HEK293 (cell line): Measurements from ENCODE around the gene ZNF385C.

Experiments used
- CTCF ChIA-PET: fragments of 350-600 bp; formaldehyde crosslinking; extraction: SDS; loops from one replicate; lab custom pipeline; 2021; ENCODE audit warnings: antibody characterized with exemption; lab: Yijun Ruan, JAX
- POLR2A ChIA-PET: fragments of 300-600 bp; formaldehyde crosslinking; extraction: SDS; loops from one replicate; lab custom pipeline; 2020; ENCODE audit warnings: antibody characterized with exemption, inconsistent platforms; lab: Yijun Ruan, JAX
- H3K27ac ChIP-seq: fragments of 200-500 bp; sonication (Bioruptor generic); 2 replicates; pipeline ENCODE4 v1.5.1; 2014; ENCODE audit warnings: low read depth, low read length, control low read depth, inconsistent platforms; ENCODE audit errors: extremely low read depth
- H3K36me3 ChIP-seq, 2 experiments: fragments of 200-500 bp in 1 of 2; sonication (Bioruptor generic) in 1 of 2; 1 replicate in 1 of 2; 2 replicates in 1 of 2; pipeline ENCODE4 v1.5.1; 2014 to 2017; ENCODE audit warnings: inconsistent platforms in 2 of 2, low read length in 2 of 2; ENCODE audit not compliant: control insufficient read depth in 2 of 2, insufficient read depth in 1 of 2
- H3K4me1 ChIP-seq: fragments of 200-500 bp; sonication (Bioruptor generic); 2 replicates; pipeline ENCODE4 v1.5.1; 2014; ENCODE audit warnings: mild to moderate bottlenecking, low read length, inconsistent platforms; ENCODE audit not compliant: control insufficient read depth, insufficient read depth
- H3K4me3 ChIP-seq: 2 replicates; pipeline ENCODE4 v1.5.1; 2011; ENCODE audit warnings: low read depth, mild to moderate bottlenecking, control low read depth, low read length, moderate library complexity
- H3K9me3 ChIP-seq: fragments of 200-500 bp; sonication (Bioruptor generic); 2 replicates; pipeline ENCODE4 v1.5.1; 2014; ENCODE audit warnings: low read depth, low read length, inconsistent platforms; ENCODE audit not compliant: control insufficient read depth, insufficient read depth
- HIC1 ChIP-seq: fragments of 450-650 bp; formaldehyde crosslinking; IDR thresholded peaks from 2 replicates; pipeline ENCODE4 v1.5.1; 2016; ENCODE audit warnings: missing biosample characterization, missing genetic modification characterization
- OSR2 ChIP-seq: fragments of 450-650 bp; formaldehyde crosslinking; IDR thresholded peaks from 2 replicates; pipeline ENCODE4 v1.5.1; 2016; ENCODE audit warnings: missing biosample characterization, missing genetic modification characterization
- OVOL3 ChIP-seq: fragments of 450-650 bp; formaldehyde crosslinking; IDR thresholded peaks from 2 replicates; pipeline ENCODE4 v1.5.1; 2016; ENCODE audit warnings: missing biosample characterization, missing genetic modification characterization
- SP2 ChIP-seq: fragments of 450-650 bp; formaldehyde crosslinking; IDR thresholded peaks from 2 replicates; pipeline ENCODE4 v1.5.1; 2016; ENCODE audit warnings: missing biosample characterization, missing genetic modification characterization
- YY1 ChIP-seq: fragments of 450-650 bp; formaldehyde crosslinking; IDR thresholded peaks from 2 replicates; pipeline ENCODE4 v1.5.1; 2018; ENCODE audit warnings: missing biosample characterization, missing genetic modification characterization
- ZNF112 ChIP-seq: fragments of 450-650 bp; formaldehyde crosslinking; IDR thresholded peaks from 2 replicates; pipeline ENCODE4 v1.5.0; 2017; ENCODE audit warnings: missing biosample characterization, missing genetic modification characterization
- ZNF155 ChIP-seq: fragments of 450-650 bp; formaldehyde crosslinking; IDR thresholded peaks from 2 replicates; pipeline ENCODE4 v1.5.1; 2016; ENCODE audit warnings: missing biosample characterization, missing genetic modification characterization
- ZNF174 ChIP-seq: fragments of 450-650 bp; formaldehyde crosslinking; IDR thresholded peaks from 2 replicates; pipeline ENCODE4 v1.5.0; 2017; ENCODE audit warnings: missing biosample characterization, mild to moderate bottlenecking, missing genetic modification characterization
- ZNF19 ChIP-seq: fragments of 450-650 bp; formaldehyde crosslinking; IDR thresholded peaks from 2 replicates; pipeline ENCODE4; 2016; ENCODE audit warnings: missing biosample characterization, missing genetic modification characterization, low read depth
- ZNF211 ChIP-seq: fragments of 450-650 bp; formaldehyde crosslinking; IDR thresholded peaks from 2 replicates; pipeline ENCODE4 v1.5.1; 2016; ENCODE audit warnings: low read depth, missing biosample characterization, missing genetic modification characterization
- ZNF292 ChIP-seq: fragments of 450-650 bp; formaldehyde crosslinking; IDR thresholded peaks from 2 replicates; pipeline ENCODE4 v1.5.1; 2016; ENCODE audit warnings: low read depth, missing biosample characterization, missing genetic modification characterization, borderline replicate concordance
- ZNF311 ChIP-seq: fragments of 450-650 bp; formaldehyde crosslinking; IDR thresholded peaks from 2 replicates; pipeline ENCODE4 v1.5.1; 2017; ENCODE audit warnings: missing biosample characterization, missing genetic modification characterization, borderline replicate concordance
- ZNF366 ChIP-seq: fragments of 450-650 bp; formaldehyde crosslinking; conservative IDR thresholded peaks from 2 replicates; pipeline ENCODE4 v1.5.1; 2016; ENCODE audit warnings: missing biosample characterization, missing genetic modification characterization
- ZNF530 ChIP-seq: fragments of 450-650 bp; formaldehyde crosslinking; IDR thresholded peaks from 2 replicates; pipeline ENCODE4 v1.5.1; 2016; ENCODE audit warnings: low read depth, missing biosample characterization, missing genetic modification characterization
- ZNF548 ChIP-seq: fragments of 450-650 bp; formaldehyde crosslinking; IDR thresholded peaks from 2 replicates; pipeline ENCODE4 v1.5.1; 2016; ENCODE audit warnings: missing biosample characterization, missing genetic modification characterization
- ZNF596 ChIP-seq: fragments of 450-650 bp; IDR thresholded peaks from 2 replicates; pipeline ENCODE4 v1.5.0; 2018; ENCODE audit warnings: missing biosample characterization, mild to moderate bottlenecking, missing genetic modification characterization, moderate library complexity
- ZNF621 ChIP-seq: fragments of 450-650 bp; formaldehyde crosslinking; IDR thresholded peaks from 2 replicates; pipeline ENCODE4 v1.5.1; 2017; ENCODE audit warnings: missing biosample characterization, missing genetic modification characterization
- ZNF777 ChIP-seq: fragments of 450-650 bp; formaldehyde crosslinking; IDR thresholded peaks from 2 replicates; pipeline ENCODE4 v1.5.1; 2017; ENCODE audit warnings: missing biosample characterization, missing genetic modification characterization, borderline replicate concordance
- ZNF792 ChIP-seq: fragments of 450-650 bp; formaldehyde crosslinking; IDR thresholded peaks from 2 replicates; pipeline ENCODE4 v1.5.1; 2016; ENCODE audit warnings: missing biosample characterization, missing genetic modification characterization
- ZSCAN16 ChIP-seq: fragments of 450-650 bp; formaldehyde crosslinking; IDR thresholded peaks from 2 replicates; pipeline ENCODE4 v1.5.1; 2016; ENCODE audit warnings: missing biosample characterization, missing genetic modification characterization
- TF ChIP-seq, protein P1 (sequence below): fragments of 450-650 bp; formaldehyde crosslinking; IDR thresholded peaks from 2 replicates; pipeline ENCODE4 v1.5.1; 2017; ENCODE audit warnings: missing biosample characterization, missing genetic modification characterization
- TF ChIP-seq, protein P2 (sequence below): sonication (generic); formaldehyde crosslinking; IDR thresholded peaks from 2 replicates; pipeline ENCODE4 v1.8.1; 2022; ENCODE audit warnings: mild to moderate bottlenecking, moderate library complexity, missing genetic modification reagents
- TF ChIP-seq, protein P3 (sequence below): fragments of 450-650 bp; formaldehyde crosslinking; IDR thresholded peaks from 2 replicates; pipeline ENCODE4 v1.5.1; 2016; ENCODE audit warnings: missing biosample characterization, missing genetic modification characterization, borderline replicate concordance
- TF ChIP-seq, protein P4 (sequence below): fragments of 450-650 bp; formaldehyde crosslinking; IDR thresholded peaks from 2 replicates; pipeline ENCODE4 v1.5.1; 2017; ENCODE audit warnings: missing biosample characterization, mild to moderate bottlenecking, missing genetic modification characterization, moderate library complexity
- TF ChIP-seq, protein P5 (sequence below): fragments of 450-650 bp; formaldehyde crosslinking; IDR thresholded peaks from 2 replicates; pipeline ENCODE4 v1.5.1; 2017; ENCODE audit warnings: missing biosample characterization, missing genetic modification characterization

Gene ZNF385C

DNA sequence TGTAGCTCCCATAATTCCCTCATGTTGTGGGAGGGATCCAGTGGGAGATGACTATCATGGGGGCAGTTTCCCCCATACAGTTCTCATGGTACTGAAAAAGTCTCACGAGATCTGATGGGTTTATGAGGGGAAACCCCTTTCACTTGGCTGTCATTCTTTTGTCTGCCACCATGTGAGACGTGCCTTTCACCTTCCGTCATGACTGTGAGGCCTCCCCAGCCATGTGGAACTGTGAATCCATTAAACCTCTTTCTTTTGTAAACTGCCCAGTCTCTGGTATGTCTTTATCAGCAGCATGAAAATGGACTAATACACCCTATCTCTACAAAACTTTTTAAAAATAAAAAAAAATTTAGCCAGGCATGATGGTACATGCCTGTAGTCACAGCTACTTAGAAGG is 41.6 kb downstream of the ZNF385C start:
- no peaks in the 10 kb centered on the region for H3K36me3 ChIP-seq
- CTCF ChIA-PET = interaction anchor here (0.6 to 6.5 kb wide), 6 partner anchors 9 to 16 kb away, joined by 3 to 49 read pairs (median 5); no protein-coding TSS in a partner anchor
- no peaks in the 10 kb centered on the region for H3K4me1 ChIP-seq
- POLR2A ChIA-PET = no interaction called here
- H3K9me3 ChIP-seq = no peaks in the 10 kb centered on the region
- no peak overlapping the region for H3K27ac ChIP-seq
- TF ChIP-seq ZNF19 = no peak
- TF ChIP-seq, protein P1, sequence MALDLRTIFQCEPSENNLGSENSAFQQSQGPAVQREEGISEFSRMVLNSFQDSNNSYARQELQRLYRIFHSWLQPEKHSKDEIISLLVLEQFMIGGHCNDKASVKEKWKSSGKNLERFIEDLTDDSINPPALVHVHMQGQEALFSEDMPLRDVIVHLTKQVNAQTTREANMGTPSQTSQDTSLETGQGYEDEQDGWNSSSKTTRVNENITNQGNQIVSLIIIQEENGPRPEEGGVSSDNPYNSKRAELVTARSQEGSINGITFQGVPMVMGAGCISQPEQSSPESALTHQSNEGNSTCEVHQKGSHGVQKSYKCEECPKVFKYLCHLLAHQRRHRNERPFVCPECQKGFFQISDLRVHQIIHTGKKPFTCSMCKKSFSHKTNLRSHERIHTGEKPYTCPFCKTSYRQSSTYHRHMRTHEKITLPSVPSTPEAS (tag by site-specific recombination) = no peak
- TF ChIP-seq ZNF530 = no peak
- no peak for TF ChIP-seq ZNF112
- no peak for TF ChIP-seq ZNF366 (tag by site-specific recombination)
- no peak for TF ChIP-seq ZNF792 (tag by site-specific recombination)
- no peak for TF ChIP-seq ZNF311
- TF ChIP-seq ZNF548 (tag by site-specific recombination) = no peak
- no peak for TF ChIP-seq SP2 (tag by site-specific recombination)
- no peak for TF ChIP-seq ZNF211 (tag by site-specific recombination)
- TF ChIP-seq OVOL3 = no peak
- TF ChIP-seq, protein P2, sequence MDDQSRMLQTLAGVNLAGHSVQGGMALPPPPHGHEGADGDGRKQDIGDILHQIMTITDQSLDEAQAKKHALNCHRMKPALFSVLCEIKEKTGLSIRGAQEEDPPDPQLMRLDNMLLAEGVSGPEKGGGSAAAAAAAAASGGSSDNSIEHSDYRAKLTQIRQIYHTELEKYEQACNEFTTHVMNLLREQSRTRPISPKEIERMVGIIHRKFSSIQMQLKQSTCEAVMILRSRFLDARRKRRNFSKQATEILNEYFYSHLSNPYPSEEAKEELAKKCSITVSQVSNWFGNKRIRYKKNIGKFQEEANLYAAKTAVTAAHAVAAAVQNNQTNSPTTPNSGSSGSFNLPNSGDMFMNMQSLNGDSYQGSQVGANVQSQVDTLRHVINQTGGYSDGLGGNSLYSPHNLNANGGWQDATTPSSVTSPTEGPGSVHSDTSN (CRISPR knock-in tag) = no peak
- no peak for TF ChIP-seq ZNF174
- TF ChIP-seq YY1 (tag by site-specific recombination) = no peak
- TF ChIP-seq ZNF777 (tag by site-specific recombination) = no peak
- no peak for TF ChIP-seq ZNF621 (tag by site-specific recombination)
- TF ChIP-seq ZNF596 (tag by site-specific recombination) = no peak
- TF ChIP-seq, protein P3, sequence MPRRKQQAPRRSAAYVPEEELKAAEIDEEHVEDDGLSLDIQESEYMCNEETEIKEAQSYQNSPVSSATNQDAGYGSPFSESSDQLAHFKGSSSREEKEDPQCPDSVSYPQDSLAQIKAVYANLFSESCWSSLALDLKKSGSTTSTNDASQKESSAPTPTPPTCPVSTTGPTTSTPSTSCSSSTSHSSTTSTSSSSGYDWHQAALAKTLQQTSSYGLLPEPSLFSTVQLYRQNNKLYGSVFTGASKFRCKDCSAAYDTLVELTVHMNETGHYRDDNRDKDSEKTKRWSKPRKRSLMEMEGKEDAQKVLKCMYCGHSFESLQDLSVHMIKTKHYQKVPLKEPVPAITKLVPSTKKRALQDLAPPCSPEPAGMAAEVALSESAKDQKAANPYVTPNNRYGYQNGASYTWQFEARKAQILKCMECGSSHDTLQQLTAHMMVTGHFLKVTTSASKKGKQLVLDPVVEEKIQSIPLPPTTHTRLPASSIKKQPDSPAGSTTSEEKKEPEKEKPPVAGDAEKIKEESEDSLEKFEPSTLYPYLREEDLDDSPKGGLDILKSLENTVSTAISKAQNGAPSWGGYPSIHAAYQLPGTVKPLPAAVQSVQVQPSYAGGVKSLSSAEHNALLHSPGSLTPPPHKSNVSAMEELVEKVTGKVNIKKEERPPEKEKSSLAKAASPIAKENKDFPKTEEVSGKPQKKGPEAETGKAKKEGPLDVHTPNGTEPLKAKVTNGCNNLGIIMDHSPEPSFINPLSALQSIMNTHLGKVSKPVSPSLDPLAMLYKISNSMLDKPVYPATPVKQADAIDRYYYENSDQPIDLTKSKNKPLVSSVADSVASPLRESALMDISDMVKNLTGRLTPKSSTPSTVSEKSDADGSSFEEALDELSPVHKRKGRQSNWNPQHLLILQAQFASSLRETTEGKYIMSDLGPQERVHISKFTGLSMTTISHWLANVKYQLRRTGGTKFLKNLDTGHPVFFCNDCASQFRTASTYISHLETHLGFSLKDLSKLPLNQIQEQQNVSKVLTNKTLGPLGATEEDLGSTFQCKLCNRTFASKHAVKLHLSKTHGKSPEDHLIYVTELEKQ (tag by site-specific recombination) = no peak
- TF ChIP-seq HIC1 (tag by site-specific recombination) = no peak
- H3K4me3 ChIP-seq = no peak overlapping the region

- Histone ChIP-seq H3K27ac (no peak overlapping the region), H3K4me3 (no peak overlapping the region), H3K4me1 (no peaks in the 10 kb centered on the region; the same call in 1 of the 2 replicates), H3K36me3 (no peaks in the 10 kb centered on the region), H3K9me3 (no peaks in the 10 kb centered on the region)
- POLR2A ChIA-PET = interaction anchor here (1.2 kb wide), 1 partner anchor 10 kb away, joined by 3 read pairs; no protein-coding TSS in a partner anchor
- CTCF ChIA-PET = interaction anchor here (0.6 to 6.5 kb wide), 11 partner anchors 9 to 330 kb away, joined by 3 to 49 read pairs (median 4); no protein-coding TSS in a partner anchor
- TF ChIP-seq, protein P4, sequence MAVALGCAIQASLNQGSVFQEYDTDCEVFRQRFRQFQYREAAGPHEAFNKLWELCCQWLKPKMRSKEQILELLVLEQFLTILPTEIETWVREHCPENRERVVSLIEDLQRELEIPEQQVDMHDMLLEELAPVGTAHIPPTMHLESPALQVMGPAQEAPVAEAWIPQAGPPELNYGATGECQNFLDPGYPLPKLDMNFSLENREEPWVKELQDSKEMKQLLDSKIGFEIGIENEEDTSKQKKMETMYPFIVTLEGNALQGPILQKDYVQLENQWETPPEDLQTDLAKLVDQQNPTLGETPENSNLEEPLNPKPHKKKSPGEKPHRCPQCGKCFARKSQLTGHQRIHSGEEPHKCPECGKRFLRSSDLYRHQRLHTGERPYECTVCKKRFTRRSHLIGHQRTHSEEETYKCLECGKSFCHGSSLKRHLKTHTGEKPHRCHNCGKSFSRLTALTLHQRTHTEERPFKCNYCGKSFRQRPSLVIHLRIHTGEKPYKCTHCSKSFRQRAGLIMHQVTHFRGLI (tag by site-specific recombination) = no peak
- TF ChIP-seq ZNF292 (tag by site-specific recombination) (no peak), OSR2 (tag by site-specific recombination) (peak; percentile 44; the same call in 1 of the 2 replicates), ZSCAN16 (tag by site-specific recombination) (no peak), ZNF155 (tag by site-specific recombination) (no peak)
- TF ChIP-seq, protein P5, sequence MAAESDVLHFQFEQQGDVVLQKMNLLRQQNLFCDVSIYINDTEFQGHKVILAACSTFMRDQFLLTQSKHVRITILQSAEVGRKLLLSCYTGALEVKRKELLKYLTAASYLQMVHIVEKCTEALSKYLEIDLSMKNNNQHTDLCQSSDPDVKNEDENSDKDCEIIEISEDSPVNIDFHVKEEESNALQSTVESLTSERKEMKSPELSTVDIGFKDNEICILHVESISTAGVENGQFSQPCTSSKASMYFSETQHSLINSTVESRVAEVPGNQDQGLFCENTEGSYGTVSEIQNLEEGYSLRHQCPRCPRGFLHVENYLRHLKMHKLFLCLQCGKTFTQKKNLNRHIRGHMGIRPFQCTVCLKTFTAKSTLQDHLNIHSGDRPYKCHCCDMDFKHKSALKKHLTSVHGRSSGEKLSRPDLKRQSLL (tag by site-specific recombination) = no peak
These were observed 42.8 kb downstream of the ZNF385C start for GRCh38 chr17:42055496-42055895.
